ENCODE data around the gene ADORA1.
A peak's percentile ranks its signal among the peaks of the same experiment; 100 is the strongest.

The ADORA1 gene

GRCh38 chr1:203196371-203196770 is 68.8 kb downstream of the ADORA1 start:
- H2AFZ ChIP-seq (ENCODE audit: low read depth, low read length) = no peak overlapping the region
- H3K9me3 ChIP-seq (ENCODE audit: insufficient read depth, low read length, severe bottlenecking) = no peaks in the 10 kb centered on the region
- H3K27ac ChIP-seq (ENCODE audit: low read length) = no peak overlapping the region
- no peaks in the 10 kb centered on the region for H3K36me3 ChIP-seq (ENCODE audit: insufficient read depth, low read length)
- H3K4me2 ChIP-seq (ENCODE audit: insufficient read depth, low read length) = no peak overlapping the region
- TF ChIP-seq EZH2 (IDR thresholded peaks at IDR 0.05; ENCODE audit: borderline replicate concordance, low read depth, low read length, severe bottlenecking) = no peak
- TF ChIP-seq, protein P1, sequence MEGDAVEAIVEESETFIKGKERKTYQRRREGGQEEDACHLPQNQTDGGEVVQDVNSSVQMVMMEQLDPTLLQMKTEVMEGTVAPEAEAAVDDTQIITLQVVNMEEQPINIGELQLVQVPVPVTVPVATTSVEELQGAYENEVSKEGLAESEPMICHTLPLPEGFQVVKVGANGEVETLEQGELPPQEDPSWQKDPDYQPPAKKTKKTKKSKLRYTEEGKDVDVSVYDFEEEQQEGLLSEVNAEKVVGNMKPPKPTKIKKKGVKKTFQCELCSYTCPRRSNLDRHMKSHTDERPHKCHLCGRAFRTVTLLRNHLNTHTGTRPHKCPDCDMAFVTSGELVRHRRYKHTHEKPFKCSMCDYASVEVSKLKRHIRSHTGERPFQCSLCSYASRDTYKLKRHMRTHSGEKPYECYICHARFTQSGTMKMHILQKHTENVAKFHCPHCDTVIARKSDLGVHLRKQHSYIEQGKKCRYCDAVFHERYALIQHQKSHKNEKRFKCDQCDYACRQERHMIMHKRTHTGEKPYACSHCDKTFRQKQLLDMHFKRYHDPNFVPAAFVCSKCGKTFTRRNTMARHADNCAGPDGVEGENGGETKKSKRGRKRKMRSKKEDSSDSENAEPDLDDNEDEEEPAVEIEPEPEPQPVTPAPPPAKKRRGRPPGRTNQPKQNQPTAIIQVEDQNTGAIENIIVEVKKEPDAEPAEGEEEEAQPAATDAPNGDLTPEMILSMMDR (IDR thresholded peaks at IDR 0.05; ENCODE audit: borderline replicate concordance, extremely low read depth, low read length, poor library complexity, severe bottlenecking) = peak; percentile 18
- H3K4me3 ChIP-seq (ENCODE audit: low read depth in 1 of 2, low read length in 2 of 2) = no peak overlapping the region
- no peak overlapping the region for H3K9ac ChIP-seq (ENCODE audit: low read depth, low read length)
- peaks cover 27% of the 10 kb centered on the region for H3K27me3 ChIP-seq (ENCODE audit: insufficient read depth, low read length, poor library complexity)
- H4K20me1 ChIP-seq (ENCODE audit: insufficient read depth, low read length) = no peaks in the 10 kb centered on the region
- no peaks in the 10 kb centered on the region for H3K4me1 ChIP-seq (ENCODE audit: insufficient read depth, low read length)
- DNase-seq = no peak
- no peaks in the 10 kb centered on the region for H3K79me2 ChIP-seq (ENCODE audit: insufficient read depth, low read length)
- ATAC-seq (ENCODE audit: insufficient read depth, low read depth) = no peak

- H3K4me2 ChIP-seq (ENCODE audit: insufficient read depth, low read length) = no peak overlapping the region
- H3K4me3 ChIP-seq (ENCODE audit: low read depth in 1 of 2, low read length in 2 of 2) = no peak overlapping the region
- H3K27me3 ChIP-seq (ENCODE audit: insufficient read depth, low read length, poor library complexity) = peaks cover 29% of the 10 kb centered on the region
- no peaks in the 10 kb centered on the region for H3K4me1 ChIP-seq (ENCODE audit: insufficient read depth, low read length)
- ATAC-seq (ENCODE audit: insufficient read depth, low read depth) (no peak), DNase-seq (no peak)
- H4K20me1 ChIP-seq (ENCODE audit: insufficient read depth, low read length) = no peaks in the 10 kb centered on the region
- H3K9ac ChIP-seq (ENCODE audit: low read depth, low read length) = no peak overlapping the region
- H3K36me3 ChIP-seq (ENCODE audit: insufficient read depth, low read length) = no peaks in the 10 kb centered on the region
- TF ChIP-seq, protein P1 (IDR thresholded peaks at IDR 0.05; ENCODE audit: borderline replicate concordance, extremely low read depth, low read length, poor library complexity, severe bottlenecking) = no peak
- TF ChIP-seq EZH2 (IDR thresholded peaks at IDR 0.05; ENCODE audit: borderline replicate concordance, low read depth, low read length, severe bottlenecking) = no peak
- H3K9me3 ChIP-seq (ENCODE audit: insufficient read depth, low read length, severe bottlenecking) = no peaks in the 10 kb centered on the region
- H3K79me2 ChIP-seq (ENCODE audit: insufficient read depth, low read length) = no peaks in the 10 kb centered on the region
- H2AFZ ChIP-seq (ENCODE audit: low read depth, low read length) = no peak overlapping the region
- no peak overlapping the region for H3K27ac ChIP-seq (ENCODE audit: low read length)
Measured at GRCh38 chr1:203197625-203198024, 70.1 kb downstream of the ADORA1 start.

- H3K36me3 ChIP-seq (ENCODE audit: insufficient read depth, low read length) = no peaks in the 10 kb centered on the region
- no peaks in the 10 kb centered on the region for H3K79me2 ChIP-seq (ENCODE audit: insufficient read depth, low read length)
- DNase-seq (no peak), ATAC-seq (ENCODE audit: insufficient read depth, low read depth) (no peak)
- no peak overlapping the region for H3K4me3 ChIP-seq (ENCODE audit: low read depth in 1 of 2, low read length in 2 of 2)
- no peak overlapping the region for H3K27ac ChIP-seq (ENCODE audit: low read length)
- H3K9me3 ChIP-seq (ENCODE audit: insufficient read depth, low read length, severe bottlenecking) = no peaks in the 10 kb centered on the region
- TF ChIP-seq, protein P1 (IDR thresholded peaks at IDR 0.05; ENCODE audit: borderline replicate concordance, extremely low read depth, low read length, poor library complexity, severe bottlenecking) = no peak
- no peak for TF ChIP-seq EZH2 (IDR thresholded peaks at IDR 0.05; ENCODE audit: borderline replicate concordance, low read depth, low read length, severe bottlenecking)
- H3K27me3 ChIP-seq (ENCODE audit: insufficient read depth, low read length, poor library complexity) = peaks cover 36% of the 10 kb centered on the region
- no peaks in the 10 kb centered on the region for H4K20me1 ChIP-seq (ENCODE audit: insufficient read depth, low read length)
- H3K9ac ChIP-seq (ENCODE audit: low read depth, low read length) = no peak overlapping the region
- H3K4me1 ChIP-seq (ENCODE audit: insufficient read depth, low read length) = no peaks in the 10 kb centered on the region
- no peak overlapping the region for H2AFZ ChIP-seq (ENCODE audit: low read depth, low read length)
- no peak overlapping the region for H3K4me2 ChIP-seq (ENCODE audit: insufficient read depth, low read length)
Measured at GRCh38 chr1:203199002-203199401, 71.5 kb downstream of the ADORA1 start.

- Histone ChIP-seq H3K9me3 (ENCODE audit: insufficient read depth, low read length, severe bottlenecking) (no peaks in the 10 kb centered on the region), H3K4me1 (ENCODE audit: insufficient read depth, low read length) (no peaks in the 10 kb centered on the region), H3K79me2 (ENCODE audit: insufficient read depth, low read length) (no peaks in the 10 kb centered on the region), H3K36me3 (ENCODE audit: insufficient read depth, low read length) (no peaks in the 10 kb centered on the region), H2AFZ (ENCODE audit: low read depth, low read length) (no peak overlapping the region), H3K9ac (ENCODE audit: low read depth, low read length) (no peak overlapping the region), H3K4me3 (ENCODE audit: low read depth in 1 of 2, low read length in 2 of 2) (no peak overlapping the region), H3K27ac (ENCODE audit: low read length) (no peak overlapping the region), H4K20me1 (ENCODE audit: insufficient read depth, low read length) (no peaks in the 10 kb centered on the region), H3K4me2 (ENCODE audit: insufficient read depth, low read length) (no peak overlapping the region), H3K27me3 (ENCODE audit: insufficient read depth, low read length, poor library complexity) (peaks cover 36% of the 10 kb centered on the region)
- no peak for ATAC-seq (ENCODE audit: insufficient read depth, low read depth)
- TF ChIP-seq, protein P1 (IDR thresholded peaks at IDR 0.05; ENCODE audit: borderline replicate concordance, extremely low read depth, low read length, poor library complexity, severe bottlenecking) = no peak
- TF ChIP-seq EZH2 (IDR thresholded peaks at IDR 0.05; ENCODE audit: borderline replicate concordance, low read depth, low read length, severe bottlenecking) = no peak
- no peak for DNase-seq
Measured at GRCh38 chr1:203199481-203199815, 71.9 kb downstream of the ADORA1 start.
